ENCODE data around the gene HOXD12. TPM values are rescaled to one million over a fixed set of nuclear protein-coding genes. Genes with fewer than 3 reads are reported as not detected.

HOXD12 gene
- total RNA-seq, 1 experiment from 2014 or later, result not detected

DNA sequence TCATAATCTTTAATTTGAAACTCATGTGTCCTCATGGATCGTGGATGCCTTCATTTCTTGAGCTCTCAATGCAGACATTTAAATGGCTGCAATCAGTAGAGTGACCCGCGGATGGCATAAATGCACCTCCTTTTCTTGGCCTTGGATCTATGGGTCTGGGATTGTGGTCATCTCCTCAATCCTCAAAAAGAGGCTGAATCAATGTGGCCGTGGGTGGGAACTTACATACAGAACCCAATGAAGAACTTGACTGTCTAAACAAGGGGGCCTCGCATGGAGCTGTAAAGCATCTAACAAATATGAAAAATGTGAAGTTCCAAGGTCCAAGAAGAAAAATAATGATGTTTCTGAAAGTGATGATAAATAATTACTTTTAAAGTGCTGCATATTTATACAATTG is 4.2 kb upstream of the HOXD12 start:
- CTCF ChIA-PET, result interaction anchor here (3.0 kb wide), 1 partner anchor 844 kb away, joined by 24 read pairs; no protein-coding TSS in a partner anchor
- Mint-ChIP-seq H3K27ac (ENCODE audit: unreplicated experiment) (no peak overlapping the region), H3K36me3 (ENCODE audit: insufficient read depth, unreplicated experiment) (peaks cover 18% of the 10 kb centered on the region), H3K9me3 (ENCODE audit: low read depth, unreplicated experiment) (no peaks in the 10 kb centered on the region), H3K27me3 (ENCODE audit: unreplicated experiment) (peaks cover 26% of the 10 kb centered on the region), H3K4me3 (ENCODE audit: low read depth, unreplicated experiment) (no peak overlapping the region), H3K4me1 (ENCODE audit: low read depth, unreplicated experiment) (peaks cover 9% of the 10 kb centered on the region)
- TF ChIP-seq, protein P1, sequence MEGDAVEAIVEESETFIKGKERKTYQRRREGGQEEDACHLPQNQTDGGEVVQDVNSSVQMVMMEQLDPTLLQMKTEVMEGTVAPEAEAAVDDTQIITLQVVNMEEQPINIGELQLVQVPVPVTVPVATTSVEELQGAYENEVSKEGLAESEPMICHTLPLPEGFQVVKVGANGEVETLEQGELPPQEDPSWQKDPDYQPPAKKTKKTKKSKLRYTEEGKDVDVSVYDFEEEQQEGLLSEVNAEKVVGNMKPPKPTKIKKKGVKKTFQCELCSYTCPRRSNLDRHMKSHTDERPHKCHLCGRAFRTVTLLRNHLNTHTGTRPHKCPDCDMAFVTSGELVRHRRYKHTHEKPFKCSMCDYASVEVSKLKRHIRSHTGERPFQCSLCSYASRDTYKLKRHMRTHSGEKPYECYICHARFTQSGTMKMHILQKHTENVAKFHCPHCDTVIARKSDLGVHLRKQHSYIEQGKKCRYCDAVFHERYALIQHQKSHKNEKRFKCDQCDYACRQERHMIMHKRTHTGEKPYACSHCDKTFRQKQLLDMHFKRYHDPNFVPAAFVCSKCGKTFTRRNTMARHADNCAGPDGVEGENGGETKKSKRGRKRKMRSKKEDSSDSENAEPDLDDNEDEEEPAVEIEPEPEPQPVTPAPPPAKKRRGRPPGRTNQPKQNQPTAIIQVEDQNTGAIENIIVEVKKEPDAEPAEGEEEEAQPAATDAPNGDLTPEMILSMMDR (IDR thresholded peaks at IDR 0.05; ENCODE audit: unreplicated experiment), result no peak
- DNase-seq, result no peak
- intact Hi-C loops (cut with micrococcal nuclease; ENCODE audit: unreplicated experiment), result loop anchor here (5.0 kb wide), 5 partner anchors 93 to 893 kb away; partner anchors contain the start of gene LNPK
- no TSS peak for BruUV-seq (replicated peaks)

DNA sequence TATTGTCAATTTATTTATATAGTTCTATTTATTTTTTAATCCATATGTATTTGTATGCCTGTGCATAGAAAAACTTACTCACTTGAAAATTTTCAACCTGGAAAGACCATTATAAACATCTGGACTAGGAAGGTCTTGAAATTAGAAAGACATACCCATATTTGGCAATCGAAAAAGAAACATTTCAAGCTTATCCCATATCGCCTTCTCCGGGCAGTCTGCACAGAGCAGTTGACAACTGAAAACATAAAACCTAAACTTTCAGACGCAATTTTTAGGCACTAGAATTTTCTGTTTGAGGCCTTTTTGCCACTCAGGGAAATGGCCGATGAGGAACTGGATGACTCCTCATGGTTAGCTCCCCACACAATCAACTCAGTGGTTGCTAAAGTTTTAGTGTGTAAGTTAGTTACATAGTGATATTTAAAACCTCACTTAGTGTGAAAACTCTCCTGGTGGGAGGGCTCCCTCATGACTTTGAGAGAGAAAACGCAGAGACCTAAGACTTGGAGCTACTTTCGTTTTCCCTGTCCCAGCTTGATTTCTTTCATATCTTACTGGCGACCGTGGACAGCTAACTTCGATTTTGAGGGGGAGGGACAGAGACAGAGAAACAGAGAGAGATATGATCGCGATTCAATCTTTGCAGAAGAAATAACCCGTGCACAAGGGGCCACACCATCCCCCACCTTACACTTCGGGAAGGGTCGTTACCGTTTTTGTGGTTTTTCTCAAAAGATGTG is 3.2 kb upstream of the HOXD12 start:
- TF ChIP-seq, protein P1 (IDR thresholded peaks at IDR 0.05; ENCODE audit: unreplicated experiment), result no peak
- peaks cover 9% of the 10 kb centered on the region for H3K4me1 Mint-ChIP-seq (ENCODE audit: low read depth, unreplicated experiment)
- peaks cover 16% of the 10 kb centered on the region for H3K27me3 Mint-ChIP-seq (ENCODE audit: unreplicated experiment)
- no peak for DNase-seq
- H3K27ac Mint-ChIP-seq (ENCODE audit: unreplicated experiment), result peak overlapping the region; percentile 80
- intact Hi-C loops (cut with micrococcal nuclease; ENCODE audit: unreplicated experiment), result loop anchor here (2.0 to 5.0 kb wide), 6 partner anchors 94 to 894 kb away; partner anchors contain the start of gene LNPK
- H3K4me3 Mint-ChIP-seq (ENCODE audit: low read depth, unreplicated experiment), result peak overlapping the region; percentile 85
- CTCF ChIA-PET, result interaction anchor here (0.9 to 3.0 kb wide), 5 partner anchors 95 to 1348 kb away, joined by 3 to 24 read pairs (median 4); partner anchors contain the start of gene LNPK
- no peaks in the 10 kb centered on the region for H3K9me3 Mint-ChIP-seq (ENCODE audit: low read depth, unreplicated experiment)
- H3K36me3 Mint-ChIP-seq (ENCODE audit: insufficient read depth, unreplicated experiment), result peaks cover 18% of the 10 kb centered on the region
- no TSS peak for BruUV-seq (replicated peaks)

DNA sequence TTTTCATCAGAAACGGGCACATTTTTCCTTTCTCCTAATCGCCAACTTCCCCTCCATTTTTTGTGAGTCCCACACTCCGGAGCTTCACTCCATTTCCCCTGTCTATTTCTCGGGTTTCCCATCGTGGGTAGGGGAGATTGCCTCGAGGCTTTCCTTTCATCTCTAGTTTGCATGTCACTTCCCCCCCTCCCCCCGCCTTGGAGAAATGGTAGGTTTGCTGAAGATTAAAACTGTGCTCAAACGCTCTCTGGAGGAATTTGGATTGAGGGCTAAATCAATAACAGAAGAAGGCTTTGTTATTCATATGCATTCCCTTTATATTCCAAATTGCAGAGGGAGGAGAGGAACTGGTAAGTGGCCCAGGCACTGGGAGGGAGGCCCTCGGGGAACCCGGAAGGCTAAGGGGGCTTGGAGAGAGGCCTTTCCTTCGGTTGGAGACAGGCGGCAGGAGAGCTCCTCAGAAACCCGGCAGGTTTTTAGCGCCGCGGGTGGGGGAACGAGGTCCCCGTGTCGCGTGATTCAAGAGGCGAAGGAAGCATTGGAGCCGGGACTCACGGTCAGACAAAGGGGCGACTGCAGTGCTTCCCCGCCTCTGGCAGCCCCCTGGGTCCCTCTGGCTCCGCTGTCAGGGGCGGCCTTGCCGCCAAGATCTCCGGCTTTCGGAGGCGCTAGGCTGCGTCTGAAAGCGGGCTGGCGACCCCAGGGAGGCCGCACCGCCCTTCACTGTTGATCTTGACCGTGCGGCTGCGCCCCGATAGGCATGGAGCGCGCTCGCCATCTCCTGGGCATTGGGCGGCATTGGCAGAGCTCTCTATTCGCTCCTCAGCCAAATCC is 2.4 kb upstream of the HOXD12 start:
- TF ChIP-seq, protein P1 (IDR thresholded peaks at IDR 0.05; ENCODE audit: unreplicated experiment), result peak; percentile 95
- no peaks in the 10 kb centered on the region for H3K9me3 Mint-ChIP-seq (ENCODE audit: low read depth, unreplicated experiment)
- CTCF ChIA-PET, result interaction anchor here (0.7 to 3.0 kb wide), 9 partner anchors 30 to 1348 kb away, joined by 3 to 24 read pairs (median 4); partner anchors contain the start of gene LNPK
- H3K27ac Mint-ChIP-seq (ENCODE audit: unreplicated experiment), result peak overlapping the region; percentile 80
- H3K4me1 Mint-ChIP-seq (ENCODE audit: low read depth, unreplicated experiment), result peaks cover 9% of the 10 kb centered on the region
- peak; percentile 86 for DNase-seq
- intact Hi-C loops (cut with micrococcal nuclease; ENCODE audit: unreplicated experiment), result loop anchor here (1.0 to 5.0 kb wide), 7 partner anchors 95 to 895 kb away; partner anchors contain the start of gene LNPK
- peaks cover 8% of the 10 kb centered on the region for H3K27me3 Mint-ChIP-seq (ENCODE audit: unreplicated experiment)
- peak overlapping the region; percentile 85 for H3K4me3 Mint-ChIP-seq (ENCODE audit: low read depth, unreplicated experiment)
- no TSS peak for BruUV-seq (replicated peaks)
- H3K36me3 Mint-ChIP-seq (ENCODE audit: insufficient read depth, unreplicated experiment), result peaks cover 18% of the 10 kb centered on the region

DNA sequence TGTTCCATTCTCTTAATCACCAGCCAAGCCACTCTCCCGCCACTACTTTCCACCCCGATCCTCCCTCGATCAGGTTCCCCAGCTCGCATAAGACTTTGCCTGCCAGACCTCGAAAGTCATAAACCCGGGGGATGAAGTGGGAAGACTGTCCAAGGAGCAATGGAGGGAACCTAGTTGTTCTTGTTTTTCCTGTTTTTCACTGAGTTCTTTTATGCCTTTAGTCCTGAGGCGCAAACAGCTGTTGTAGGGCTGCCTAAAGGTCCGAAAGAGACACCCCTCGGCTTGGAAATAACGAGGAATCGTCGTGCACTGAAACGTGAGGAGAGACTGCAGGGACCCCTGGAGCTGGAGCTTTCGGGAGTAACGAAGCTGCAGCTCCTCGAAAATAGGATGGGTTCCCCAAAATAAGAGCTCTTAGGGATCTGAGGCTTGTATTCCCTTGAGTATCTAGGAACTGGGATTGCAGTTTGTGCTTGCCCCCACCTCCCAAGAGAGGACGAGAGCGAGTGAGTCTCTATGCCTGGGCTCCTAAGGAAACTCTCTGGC is 1.7 kb upstream of the HOXD12 start:
- peak overlapping the region; percentile 80 for H3K27ac Mint-ChIP-seq (ENCODE audit: unreplicated experiment)
- no peaks in the 10 kb centered on the region for H3K9me3 Mint-ChIP-seq (ENCODE audit: low read depth, unreplicated experiment)
- peaks cover 18% of the 10 kb centered on the region for H3K36me3 Mint-ChIP-seq (ENCODE audit: insufficient read depth, unreplicated experiment)
- H3K4me3 Mint-ChIP-seq (ENCODE audit: low read depth, unreplicated experiment), result peak overlapping the region; percentile 85
- H3K27me3 Mint-ChIP-seq (ENCODE audit: unreplicated experiment), result peaks cover 8% of the 10 kb centered on the region
- H3K4me1 Mint-ChIP-seq (ENCODE audit: low read depth, unreplicated experiment), result peaks cover 9% of the 10 kb centered on the region
- BruUV-seq (replicated peaks), result no TSS peak
- TF ChIP-seq, protein P1 (IDR thresholded peaks at IDR 0.05; ENCODE audit: unreplicated experiment), result no peak
- CTCF ChIA-PET, result interaction anchor here (0.7 to 3.0 kb wide), 8 partner anchors 29 to 1349 kb away, joined by 3 to 24 read pairs (median 4); partner anchors contain the start of gene LNPK
- intact Hi-C loops (cut with micrococcal nuclease; ENCODE audit: unreplicated experiment), result loop anchor here (1.0 to 5.0 kb wide), 7 partner anchors 96 to 896 kb away; partner anchors contain the start of gene LNPK
- no peak for DNase-seq
